GM04504 (cell line): ENCODE results near the gene MMP17.

ENCODE experiments used
- DNase-seq: peaks from one replicate; pipeline ENCODE4 v3.0.0-alpha.2; 2012; ENCODE audit warnings: low read depth

Gene MMP17

DNA sequence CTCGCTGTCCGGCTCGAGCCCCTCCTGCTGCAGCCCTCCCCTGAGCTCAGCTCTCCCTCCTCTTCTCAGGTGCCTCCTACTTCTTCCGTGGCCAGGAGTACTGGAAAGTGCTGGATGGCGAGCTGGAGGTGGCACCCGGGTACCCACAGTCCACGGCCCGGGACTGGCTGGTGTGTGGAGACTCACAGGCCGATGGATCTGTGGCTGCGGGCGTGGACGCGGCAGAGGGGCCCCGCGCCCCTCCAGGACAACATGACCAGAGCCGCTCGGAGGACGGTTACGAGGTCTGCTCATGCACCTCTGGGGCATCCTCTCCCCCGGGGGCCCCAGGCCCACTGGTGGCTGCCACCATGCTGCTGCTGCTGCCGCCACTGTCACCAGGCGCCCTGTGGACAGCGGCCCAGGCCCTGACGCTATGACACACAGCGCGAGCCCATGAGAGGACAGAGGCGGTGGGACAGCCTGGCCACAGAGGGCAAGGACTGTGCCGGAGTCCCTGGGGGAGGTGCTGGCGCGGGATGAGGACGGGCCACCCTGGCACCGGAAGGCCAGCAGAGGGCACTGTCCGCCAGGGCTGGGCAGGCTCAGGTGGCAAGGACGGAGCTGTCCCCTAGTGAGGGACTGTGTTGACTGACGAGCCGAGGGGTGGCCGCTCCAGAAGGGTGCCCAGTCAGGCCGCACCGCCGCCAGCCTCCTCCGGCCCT is 22.8 kb downstream of the MMP17 start:
- DNase-seq = no peak

DNA sequence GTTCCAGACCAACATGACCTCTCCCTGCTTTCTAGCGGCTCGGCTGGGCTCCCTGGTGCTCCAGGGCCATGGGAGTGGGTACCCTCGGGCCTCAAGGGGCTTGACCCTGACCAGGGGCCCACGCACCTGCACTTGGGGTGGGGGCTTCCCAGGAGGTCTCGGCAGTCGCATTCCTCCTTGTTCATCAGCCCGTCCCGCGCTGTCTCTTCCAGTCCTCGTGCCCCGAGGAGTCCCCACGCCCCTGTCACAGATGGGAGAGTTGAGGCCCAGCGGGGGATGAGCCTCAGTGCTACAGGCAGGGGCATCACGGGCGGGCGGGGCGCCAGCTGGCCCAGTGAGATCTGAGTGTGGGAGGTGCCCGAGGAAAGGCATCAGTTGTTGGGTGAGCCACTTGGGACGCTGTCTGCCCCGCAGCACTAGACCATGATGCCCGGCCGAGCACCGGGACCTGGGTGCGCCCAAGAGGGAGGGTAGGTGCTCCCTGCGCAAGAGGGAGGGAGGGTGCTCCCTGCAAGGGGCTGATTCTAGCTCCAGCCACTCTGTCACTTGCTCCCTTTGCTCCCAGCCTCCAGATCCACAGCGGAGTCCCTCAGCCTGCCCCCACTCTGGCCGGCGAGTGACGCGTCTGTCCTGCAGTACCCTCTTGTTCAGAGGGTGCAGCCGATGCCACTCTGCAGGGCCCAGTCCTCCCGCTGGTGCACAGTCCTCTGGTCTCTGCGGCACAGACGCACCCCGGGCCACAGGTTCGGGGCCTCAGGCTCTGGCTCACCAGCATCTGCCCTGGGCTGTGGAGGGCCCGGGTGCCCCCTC is 23.8 kb downstream of the MMP17 start:
- no peak for DNase-seq

- DNase-seq = no peak
These were observed 24.5 kb downstream of the MMP17 start for GRCh38 chr12:131852551-131853299.

DNA sequence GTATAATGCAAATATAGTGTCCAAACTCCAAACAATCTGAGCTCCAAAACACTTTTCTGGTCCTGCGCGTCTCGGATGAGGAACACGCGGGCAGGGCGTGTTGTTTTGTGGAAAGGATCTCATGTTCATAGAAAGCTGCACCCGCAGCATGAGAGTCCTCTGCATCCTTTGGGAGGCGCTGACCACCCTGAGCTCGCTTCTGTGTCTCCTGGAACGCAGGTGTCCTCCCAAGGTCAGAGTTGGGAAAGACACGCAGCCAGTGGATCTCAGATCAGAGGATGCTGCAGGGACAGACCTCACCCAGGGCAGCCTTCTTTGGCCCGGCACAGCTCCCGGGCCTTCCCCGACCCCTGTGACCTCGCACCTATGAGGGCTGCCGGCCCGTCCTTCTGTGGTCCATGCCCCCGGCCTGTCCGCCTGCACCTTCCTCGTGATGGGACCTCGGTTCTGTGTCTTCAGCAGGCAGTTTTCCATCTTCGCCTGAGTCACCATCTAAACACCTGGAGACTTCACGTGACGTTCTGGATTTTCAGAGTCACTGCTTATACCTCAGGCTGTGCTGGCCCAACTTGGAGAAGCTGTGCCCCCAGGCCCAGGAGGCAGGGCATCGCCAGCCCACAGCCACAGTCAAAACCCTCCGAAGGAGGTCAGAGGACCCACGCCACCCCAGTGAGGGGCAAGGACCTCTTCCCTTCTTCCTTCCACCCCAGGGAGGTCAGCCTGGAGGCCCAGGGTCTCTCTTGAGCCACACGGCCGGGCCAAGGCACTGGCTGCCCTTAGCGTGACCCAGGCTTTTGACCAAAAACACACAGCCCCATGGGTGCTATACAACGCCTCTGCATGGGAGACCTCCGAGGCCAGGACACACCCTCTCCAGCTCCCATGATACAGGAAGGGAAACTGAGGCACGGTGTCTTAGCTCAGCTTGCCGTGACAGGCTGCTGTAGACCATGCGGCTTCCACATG is 25.9 kb downstream of the MMP17 start:
- DNase-seq = no peak

DNA sequence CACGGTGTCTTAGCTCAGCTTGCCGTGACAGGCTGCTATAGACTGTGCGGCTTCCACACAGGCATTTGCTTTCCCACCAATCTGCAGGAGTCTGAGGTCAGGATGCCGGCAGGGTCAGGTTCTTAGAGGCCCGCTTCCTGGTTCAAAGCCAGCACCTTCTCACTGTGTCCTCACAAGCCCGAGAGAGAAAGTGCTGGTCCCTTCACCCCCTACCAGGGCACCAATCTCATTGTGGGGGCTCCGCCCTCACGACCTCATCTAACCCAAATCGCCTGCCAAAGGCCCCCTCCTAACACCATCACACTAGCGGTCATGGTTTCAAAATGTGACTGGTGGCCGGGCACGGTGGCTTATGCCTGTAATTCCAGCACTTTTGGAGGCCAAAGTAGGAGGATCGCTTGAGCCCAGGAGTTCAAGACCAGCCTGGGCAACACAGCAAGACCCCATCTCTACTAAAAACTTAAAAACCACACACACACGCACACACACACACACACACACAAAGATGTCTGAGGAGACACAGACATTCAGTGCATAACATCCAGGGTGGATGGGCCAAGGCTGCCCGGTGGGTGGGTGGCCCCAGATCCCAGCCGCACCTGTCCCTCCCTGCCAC is 26.8 kb downstream of the MMP17 start:
- DNase-seq = no peak

DNA sequence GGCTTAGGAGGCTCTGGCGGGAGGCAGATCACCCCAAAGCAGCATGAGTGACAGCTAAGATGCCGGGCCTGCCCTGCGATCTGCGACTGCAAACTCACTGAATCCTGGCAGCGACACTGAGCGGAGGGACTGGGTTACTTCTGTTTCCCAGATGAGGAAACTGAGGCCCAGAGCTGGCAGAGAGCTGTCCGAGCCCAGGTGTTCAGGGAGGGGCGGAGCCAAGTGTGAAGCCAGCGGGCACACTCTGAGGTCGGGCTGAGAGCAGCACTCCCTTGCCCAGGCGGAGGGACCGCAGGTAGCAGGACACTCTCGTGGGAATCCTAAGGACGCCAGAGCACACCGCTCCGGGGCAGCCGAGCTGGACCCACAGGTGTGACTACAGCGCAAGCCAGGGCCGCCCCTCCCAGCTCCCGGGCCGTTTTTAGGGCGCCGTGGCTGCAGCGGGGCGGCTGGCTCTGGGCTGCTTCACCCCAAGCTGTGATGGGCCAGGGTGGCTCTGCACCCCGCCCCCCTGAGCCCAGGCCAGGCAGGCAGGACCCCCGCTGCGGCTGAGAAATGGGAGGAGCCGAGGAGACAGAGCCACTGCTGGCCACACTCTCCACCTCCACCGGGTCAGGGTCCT is 27.4 kb downstream of the MMP17 start:
- no peak for DNase-seq

- no peak for DNase-seq
These were observed 28.3 kb downstream of the MMP17 start for GRCh38 chr12:131856366-131857097.

DNA sequence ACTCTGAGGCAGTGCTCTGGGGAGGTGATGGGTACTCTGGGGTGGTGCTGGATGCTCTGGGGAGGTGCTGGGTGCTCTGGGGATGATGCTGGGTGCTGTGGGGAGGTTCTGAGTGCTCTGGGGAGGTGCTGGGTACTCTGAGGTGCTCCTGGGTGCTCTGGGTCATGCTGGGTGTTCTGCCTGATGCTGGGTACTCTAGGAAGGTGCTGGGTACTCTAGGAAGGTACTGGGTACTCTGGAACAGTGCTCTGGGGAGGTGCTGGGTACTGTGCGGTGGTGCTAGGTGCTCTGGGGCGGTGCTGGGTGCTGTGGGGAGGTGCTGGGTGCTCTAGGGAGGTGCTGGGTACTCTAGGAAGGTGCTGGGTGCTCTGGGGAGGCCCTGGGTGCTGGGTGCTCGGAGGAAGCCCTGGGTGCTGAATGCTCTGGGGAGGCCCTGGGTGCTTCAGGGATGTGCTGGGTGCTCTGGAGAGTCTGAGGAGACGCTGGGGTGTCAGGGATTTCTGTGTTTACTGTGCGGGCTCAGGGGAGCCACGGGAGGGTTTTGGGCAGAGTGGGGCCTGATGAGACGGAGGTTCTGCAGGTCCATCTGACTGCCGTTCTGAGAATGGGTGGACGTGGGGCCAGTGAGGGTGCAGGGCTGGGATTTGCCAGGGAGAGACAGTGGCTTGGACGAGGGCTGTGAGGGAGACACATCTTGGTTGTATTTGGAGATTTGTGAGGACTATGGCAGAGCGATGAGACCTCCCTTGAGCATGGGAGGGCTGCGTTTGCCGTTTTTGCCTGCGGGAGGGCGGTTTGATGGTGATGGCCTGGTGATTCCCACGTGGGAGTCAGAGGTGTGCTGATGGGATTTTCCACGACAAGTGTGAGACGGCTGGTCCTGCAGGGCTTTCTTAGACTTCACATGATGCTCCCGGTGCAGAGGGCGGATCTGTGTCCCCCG is 30.0 kb downstream of the MMP17 start:
- DNase-seq = no peak

DNA sequence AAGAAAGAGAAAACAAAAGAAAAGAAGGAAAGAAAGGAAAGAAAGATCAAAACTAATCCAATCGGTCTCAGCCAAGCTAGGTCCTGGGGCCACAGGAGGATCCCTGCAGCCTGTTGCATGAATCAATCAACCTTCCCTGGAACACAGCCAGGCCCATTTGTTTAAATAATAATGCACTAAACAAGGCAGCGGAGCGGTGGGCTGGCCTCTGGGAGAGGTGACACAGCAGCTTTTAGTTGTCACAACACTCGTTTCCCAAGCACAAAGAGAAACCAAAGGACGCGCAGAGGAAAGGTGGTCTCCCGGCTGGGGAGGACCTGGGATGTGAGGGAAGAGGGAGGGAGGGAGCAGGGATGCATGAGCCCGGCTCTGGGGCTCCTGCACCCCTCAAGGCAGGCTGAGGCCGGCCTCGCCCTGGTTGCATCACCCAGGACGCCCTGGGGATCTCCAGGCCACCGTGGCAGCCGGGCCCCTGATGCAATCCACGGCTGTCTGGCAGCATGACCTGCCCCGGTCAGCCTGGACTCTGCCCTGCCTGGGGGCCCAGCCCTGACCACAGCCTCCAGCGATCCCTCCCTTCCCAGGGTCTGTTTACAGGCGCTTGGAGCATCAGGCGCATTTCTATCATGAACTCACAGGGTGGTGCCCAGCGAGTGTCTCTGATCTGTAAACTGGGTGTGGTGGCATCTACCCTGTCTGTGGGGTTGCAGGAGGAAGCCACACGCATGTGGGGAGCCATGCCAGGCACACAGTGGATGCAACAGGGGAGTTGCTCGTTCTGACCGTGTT is 32.5 kb downstream of the MMP17 start:
- DNase-seq = peak; percentile 80

DNA sequence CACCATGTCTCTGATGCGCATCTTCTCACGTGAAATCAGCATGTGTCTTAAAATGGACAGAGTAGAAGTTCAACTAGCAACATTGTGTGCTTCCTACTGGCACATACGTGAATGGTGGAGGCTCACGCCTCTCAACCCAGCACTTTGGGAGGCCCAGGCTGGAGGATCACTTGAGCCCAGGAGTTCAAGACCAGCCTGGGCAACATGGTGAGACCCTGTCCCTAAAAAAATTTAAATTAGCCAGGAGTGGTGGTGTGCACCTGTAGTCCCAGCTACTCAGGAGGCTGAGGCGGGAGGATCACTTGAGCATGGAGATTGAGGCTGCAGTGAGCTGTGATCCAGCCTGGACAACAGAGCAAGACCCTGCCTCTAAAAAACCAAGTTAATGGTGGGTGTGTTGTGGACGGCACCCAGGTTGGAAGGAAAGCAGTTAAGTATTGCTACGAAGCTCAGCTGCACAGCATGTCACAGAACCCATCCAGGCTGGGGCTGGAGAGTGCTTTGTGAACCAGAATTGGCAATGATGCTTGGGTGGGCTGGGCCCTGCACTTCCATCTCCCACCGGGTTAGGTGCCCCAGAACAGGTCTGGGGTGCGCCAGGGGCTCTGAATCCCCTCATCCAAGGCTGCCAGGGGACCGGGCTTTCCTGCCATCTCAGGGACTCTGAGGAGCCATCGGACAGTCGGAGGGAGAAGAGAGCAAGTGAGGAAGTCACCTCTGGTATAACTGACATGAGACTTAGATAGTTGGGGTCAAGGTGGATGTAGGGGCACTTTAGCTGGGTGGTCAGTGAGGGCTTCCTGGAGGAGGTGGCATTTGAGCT is 33.3 kb downstream of the MMP17 start:
- DNase-seq = no peak

- no peak for DNase-seq
These were observed 33.9 kb downstream of the MMP17 start for GRCh38 chr12:131862084-131862441.

- DNase-seq = no peak
These were observed 34.4 kb downstream of the MMP17 start for GRCh38 chr12:131862600-131862993.

GRCh38 chr12:131862994-131863710 is 35.0 kb downstream of the MMP17 start:
- no peak for DNase-seq

GRCh38 chr12:131863711-131864396 is 35.7 kb downstream of the MMP17 start:
- no peak for DNase-seq

GRCh38 chr12:131864469-131864868 is 36.3 kb downstream of the MMP17 start:
- no peak for DNase-seq
